K562 (cell line): ENCODE results near the gene NFAM1.

ENCODE experiments used
- CAMTA2 ChIP-seq: fragments of 250-450 bp; sonication (Bioruptor Pico); conservative IDR thresholded peaks from 2 replicates; pipeline ENCODE4 v1.5.1; 2022
- CBFB ChIP-seq: sonication (generic); formaldehyde crosslinking; IDR thresholded peaks from 2 replicates; pipeline ENCODE4 v1.4.0; 2020; ENCODE audit warnings: mild to moderate bottlenecking, missing genetic modification reagents
- CHD2 ChIP-seq: IDR thresholded peaks from 2 replicates; pipeline ENCODE4 v1.6.1; 2011; ENCODE audit warnings: low read depth, low read length
- CHD4 ChIP-seq: fragments of 200-600 bp; sonication (generic); IDR thresholded peaks from 3 replicates; pipeline ENCODE4 v1.6.1; 2012; ENCODE audit warnings: low read depth, mild to moderate bottlenecking, mixed read lengths, low read length, inconsistent platforms; ENCODE audit not compliant: insufficient read depth, insufficient replicate concordance, poor library complexity, severe bottlenecking
- EZH2 ChIP-seq: IDR thresholded peaks from 2 replicates; pipeline ENCODE4 v1.6.1; 2012; ENCODE audit warnings: low read depth, mild to moderate bottlenecking, inconsistent platforms, low read length, borderline replicate concordance
- SLC30A9 ChIP-seq: fragments of 250-450 bp; sonication (Bioruptor Pico); IDR thresholded peaks from 2 replicates; pipeline ENCODE4 v1.8.0; 2022; ENCODE audit warnings: mild to moderate bottlenecking, moderate library complexity
- YY1 ChIP-seq, 3 experiments: IDR thresholded peaks; 2 replicates each; pipeline ENCODE4 v1.6.1; 2011; ENCODE audit warnings: low read length in 2 of 3, mild to moderate bottlenecking in 2 of 3, moderate library complexity in 2 of 3, borderline replicate concordance in 1 of 3, control low read depth in 1 of 3, low read depth in 1 of 3; ENCODE audit not compliant: insufficient read depth in 3 of 3, insufficient replicate concordance in 2 of 3, control insufficient read depth in 1 of 3, insufficient read length in 1 of 3; ENCODE audit errors: extremely low read depth in 1 of 3
- ZNF175 ChIP-seq: fragments of 200-800 bp; sonication (Bioruptor generic); IDR thresholded peaks from 2 replicates; pipeline ENCODE4 v1.6.1; 2016; ENCODE audit warnings: low read depth, mild to moderate bottlenecking, missing genetic modification characterization, missing compliant biosample characterization
- ZSCAN29 ChIP-seq: fragments of 450-650 bp; IDR thresholded peaks from 2 replicates; pipeline ENCODE4 v1.6.1; 2017
- TF ChIP-seq, protein P1 (sequence below), 2 experiments: fragments of 450-650 bp; formaldehyde crosslinking in 1 of 2; IDR thresholded peaks; 2 replicates each; pipeline versions ENCODE4 v1.4.0 to v1.6.1; 2014 to 2020; ENCODE audit warnings: mild to moderate bottlenecking in 2 of 2, borderline replicate concordance in 1 of 2, low read depth in 1 of 2
- TF ChIP-seq, protein P2 (sequence below), 3 experiments: IDR thresholded peaks in 2 of 3; conservative IDR thresholded peaks in 1 of 3; 2 replicates each; pipeline ENCODE4 v1.5.1; 2011 to 2012; ENCODE audit warnings: low read length in 3 of 3, mild to moderate bottlenecking in 3 of 3, control low read depth in 2 of 3, improper control_type of control experiment in 1 of 3, inconsistent platforms in 1 of 3, low read depth in 1 of 3, mixed read lengths in 1 of 3, moderate library complexity in 1 of 3; ENCODE audit not compliant: insufficient read depth in 2 of 3

DNA sequence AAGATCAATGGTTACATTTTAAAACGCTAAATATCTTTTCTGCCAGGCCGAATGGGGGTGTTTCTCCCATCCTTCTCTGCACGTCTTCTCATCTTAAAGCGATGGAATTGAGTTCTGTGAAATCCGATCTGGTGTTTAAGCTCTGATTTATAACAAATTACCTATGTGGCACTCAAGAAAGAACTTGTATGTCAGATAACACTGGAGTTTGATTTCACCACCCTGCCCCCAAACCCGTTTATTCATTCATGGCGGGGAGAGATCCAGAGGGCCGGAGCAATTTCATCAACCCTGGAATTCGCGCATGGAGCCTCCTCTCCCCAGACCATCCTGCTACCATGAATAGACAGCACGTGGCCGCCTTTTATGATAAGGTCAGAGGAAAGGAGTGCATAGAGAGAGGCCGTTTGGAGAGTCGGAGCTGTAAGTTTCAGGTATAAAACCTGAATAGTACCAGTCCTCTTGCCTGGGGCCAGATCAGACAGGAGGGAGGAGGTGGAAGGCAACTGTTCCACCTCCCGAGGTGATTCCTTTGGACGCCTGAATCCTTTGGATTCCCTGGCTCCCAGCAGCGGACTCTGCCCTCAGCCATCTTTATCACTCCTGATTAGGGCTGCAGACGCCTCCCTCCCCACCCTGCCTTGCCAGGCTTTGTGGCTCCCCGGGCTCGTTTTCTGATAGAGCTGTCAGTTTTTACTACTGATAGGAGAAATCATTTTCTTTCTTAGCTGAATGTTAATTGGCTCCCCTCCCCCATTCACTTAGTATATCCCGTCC, 27.3 kb upstream of the NFAM1 start:
- TF ChIP-seq, protein P1, sequence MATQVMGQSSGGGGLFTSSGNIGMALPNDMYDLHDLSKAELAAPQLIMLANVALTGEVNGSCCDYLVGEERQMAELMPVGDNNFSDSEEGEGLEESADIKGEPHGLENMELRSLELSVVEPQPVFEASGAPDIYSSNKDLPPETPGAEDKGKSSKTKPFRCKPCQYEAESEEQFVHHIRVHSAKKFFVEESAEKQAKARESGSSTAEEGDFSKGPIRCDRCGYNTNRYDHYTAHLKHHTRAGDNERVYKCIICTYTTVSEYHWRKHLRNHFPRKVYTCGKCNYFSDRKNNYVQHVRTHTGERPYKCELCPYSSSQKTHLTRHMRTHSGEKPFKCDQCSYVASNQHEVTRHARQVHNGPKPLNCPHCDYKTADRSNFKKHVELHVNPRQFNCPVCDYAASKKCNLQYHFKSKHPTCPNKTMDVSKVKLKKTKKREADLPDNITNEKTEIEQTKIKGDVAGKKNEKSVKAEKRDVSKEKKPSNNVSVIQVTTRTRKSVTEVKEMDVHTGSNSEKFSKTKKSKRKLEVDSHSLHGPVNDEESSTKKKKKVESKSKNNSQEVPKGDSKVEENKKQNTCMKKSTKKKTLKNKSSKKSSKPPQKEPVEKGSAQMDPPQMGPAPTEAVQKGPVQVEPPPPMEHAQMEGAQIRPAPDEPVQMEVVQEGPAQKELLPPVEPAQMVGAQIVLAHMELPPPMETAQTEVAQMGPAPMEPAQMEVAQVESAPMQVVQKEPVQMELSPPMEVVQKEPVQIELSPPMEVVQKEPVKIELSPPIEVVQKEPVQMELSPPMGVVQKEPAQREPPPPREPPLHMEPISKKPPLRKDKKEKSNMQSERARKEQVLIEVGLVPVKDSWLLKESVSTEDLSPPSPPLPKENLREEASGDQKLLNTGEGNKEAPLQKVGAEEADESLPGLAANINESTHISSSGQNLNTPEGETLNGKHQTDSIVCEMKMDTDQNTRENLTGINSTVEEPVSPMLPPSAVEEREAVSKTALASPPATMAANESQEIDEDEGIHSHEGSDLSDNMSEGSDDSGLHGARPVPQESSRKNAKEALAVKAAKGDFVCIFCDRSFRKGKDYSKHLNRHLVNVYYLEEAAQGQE (IDR thresholded peaks at IDR 0.05; ENCODE audit: borderline replicate concordance) = no peak
- TF ChIP-seq, protein P1 (CRISPR knock-in tag; IDR thresholded peaks at IDR 0.05; ENCODE audit: low read depth) = no peak
- TF ChIP-seq CHD4 = no peak
- TF ChIP-seq CAMTA2 (CRISPR knock-in tag) = no peak
- TF ChIP-seq YY1 (IDR thresholded peaks at IDR 0.05; ENCODE audit: borderline replicate concordance in 1 of 3, control insufficient read depth in 1 of 3, extremely low read depth in 1 of 3, insufficient read depth in 3 of 3, insufficient read length in 1 of 3, insufficient replicate concordance in 2 of 3, low read depth in 1 of 3, low read length in 2 of 3) = no peak
- no peak for TF ChIP-seq ZNF175 (CRISPR knock-in tag)
- TF ChIP-seq ZSCAN29 = no peak
- TF ChIP-seq, protein P2, sequence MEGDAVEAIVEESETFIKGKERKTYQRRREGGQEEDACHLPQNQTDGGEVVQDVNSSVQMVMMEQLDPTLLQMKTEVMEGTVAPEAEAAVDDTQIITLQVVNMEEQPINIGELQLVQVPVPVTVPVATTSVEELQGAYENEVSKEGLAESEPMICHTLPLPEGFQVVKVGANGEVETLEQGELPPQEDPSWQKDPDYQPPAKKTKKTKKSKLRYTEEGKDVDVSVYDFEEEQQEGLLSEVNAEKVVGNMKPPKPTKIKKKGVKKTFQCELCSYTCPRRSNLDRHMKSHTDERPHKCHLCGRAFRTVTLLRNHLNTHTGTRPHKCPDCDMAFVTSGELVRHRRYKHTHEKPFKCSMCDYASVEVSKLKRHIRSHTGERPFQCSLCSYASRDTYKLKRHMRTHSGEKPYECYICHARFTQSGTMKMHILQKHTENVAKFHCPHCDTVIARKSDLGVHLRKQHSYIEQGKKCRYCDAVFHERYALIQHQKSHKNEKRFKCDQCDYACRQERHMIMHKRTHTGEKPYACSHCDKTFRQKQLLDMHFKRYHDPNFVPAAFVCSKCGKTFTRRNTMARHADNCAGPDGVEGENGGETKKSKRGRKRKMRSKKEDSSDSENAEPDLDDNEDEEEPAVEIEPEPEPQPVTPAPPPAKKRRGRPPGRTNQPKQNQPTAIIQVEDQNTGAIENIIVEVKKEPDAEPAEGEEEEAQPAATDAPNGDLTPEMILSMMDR (IDR thresholded peaks at IDR 0.05 in 2 of 3, conservative IDR thresholded peaks at IDR 0.05 in 1 of 3; ENCODE audit: insufficient read depth in 2 of 3, low read depth in 1 of 3, low read length in 3 of 3) = no peak
- TF ChIP-seq CBFB (CRISPR knock-in tag) = no peak
- no peak for TF ChIP-seq EZH2
- no peak for TF ChIP-seq SLC30A9 (CRISPR knock-in tag)
- no peak for TF ChIP-seq CHD2
